ENCODE data around the gene P2RY6.

P2RY6 gene

GRCh38 chr11:73233211-73233610 lies 38.9 kb upstream of the P2RY6 start:
- H3K4me3 ChIP-seq (ENCODE audit: low read depth, low read length) = no peak overlapping the region
- TF ChIP-seq CTCF (IDR thresholded peaks at IDR 0.05; ENCODE audit: low read depth, low read length) = no peak
- DNase-seq = no peak
- H3K9me3 ChIP-seq (ENCODE audit: severe bottlenecking) = no peaks in the 10 kb centered on the region
- no peak overlapping the region for H3K27ac ChIP-seq
- no peaks in the 10 kb centered on the region for H3K36me3 ChIP-seq
- no peaks in the 10 kb centered on the region for H3K27me3 ChIP-seq (ENCODE audit: insufficient read depth, low read depth, severe bottlenecking)

DNA sequence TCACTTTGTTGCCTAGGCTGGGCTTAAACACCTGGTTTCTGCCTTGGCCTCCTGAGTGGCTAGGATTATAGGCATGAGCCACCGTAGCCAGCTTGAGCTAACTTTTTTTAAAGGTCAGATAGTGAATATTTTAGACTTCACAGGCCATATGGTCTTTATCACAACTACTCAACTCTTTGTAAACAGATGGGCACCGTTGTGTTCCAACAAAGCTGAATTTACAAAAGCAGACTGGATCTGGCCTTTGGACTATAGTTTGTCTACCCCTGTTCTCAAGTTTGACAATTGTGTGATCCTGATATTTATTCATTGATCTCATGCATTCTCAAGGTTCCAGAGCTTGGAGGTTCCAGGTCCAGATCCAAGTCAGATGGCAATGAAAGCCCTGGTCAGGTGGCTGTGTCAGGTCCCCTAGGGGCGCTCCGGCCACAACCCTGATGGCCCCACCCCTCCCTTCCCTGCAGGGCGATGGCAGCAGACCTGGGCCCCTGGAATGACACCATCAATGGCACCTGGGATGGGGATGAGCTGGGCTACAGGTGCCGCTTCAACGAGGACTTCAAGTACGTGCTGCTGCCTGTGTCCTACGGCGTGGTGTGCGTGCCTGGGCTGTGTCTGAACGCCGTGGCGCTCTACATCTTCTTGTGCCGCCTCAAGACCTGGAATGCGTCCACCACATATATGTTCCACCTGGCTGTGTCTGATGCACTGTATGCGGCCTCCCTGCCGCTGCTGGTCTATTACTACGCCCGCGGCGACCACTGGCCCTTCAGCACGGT lies 38.3 kb upstream of the P2RY6 start:
- H3K27me3 ChIP-seq (ENCODE audit: insufficient read depth, low read depth, severe bottlenecking) = no peaks in the 10 kb centered on the region
- no peak overlapping the region for H3K4me3 ChIP-seq (ENCODE audit: low read depth, low read length)
- no peak overlapping the region for H3K27ac ChIP-seq
- H3K36me3 ChIP-seq = no peaks in the 10 kb centered on the region
- no peaks in the 10 kb centered on the region for H3K9me3 ChIP-seq (ENCODE audit: severe bottlenecking)
- no peak for DNase-seq
- TF ChIP-seq CTCF (IDR thresholded peaks at IDR 0.05; ENCODE audit: low read depth, low read length) = no peak

DNA sequence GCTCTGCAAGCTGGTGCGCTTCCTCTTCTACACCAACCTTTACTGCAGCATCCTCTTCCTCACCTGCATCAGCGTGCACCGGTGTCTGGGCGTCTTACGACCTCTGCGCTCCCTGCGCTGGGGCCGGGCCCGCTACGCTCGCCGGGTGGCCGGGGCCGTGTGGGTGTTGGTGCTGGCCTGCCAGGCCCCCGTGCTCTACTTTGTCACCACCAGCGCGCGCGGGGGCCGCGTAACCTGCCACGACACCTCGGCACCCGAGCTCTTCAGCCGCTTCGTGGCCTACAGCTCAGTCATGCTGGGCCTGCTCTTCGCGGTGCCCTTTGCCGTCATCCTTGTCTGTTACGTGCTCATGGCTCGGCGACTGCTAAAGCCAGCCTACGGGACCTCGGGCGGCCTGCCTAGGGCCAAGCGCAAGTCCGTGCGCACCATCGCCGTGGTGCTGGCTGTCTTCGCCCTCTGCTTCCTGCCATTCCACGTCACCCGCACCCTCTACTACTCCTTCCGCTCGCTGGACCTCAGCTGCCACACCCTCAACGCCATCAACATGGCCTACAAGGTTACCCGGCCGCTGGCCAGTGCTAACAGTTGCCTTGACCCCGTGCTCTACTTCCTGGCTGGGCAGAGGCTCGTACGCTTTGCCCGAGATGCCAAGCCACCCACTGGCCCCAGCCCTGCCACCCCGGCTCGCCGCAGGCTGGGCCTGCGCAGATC lies 37.5 kb upstream of the P2RY6 start:
- Histone ChIP-seq H3K27me3 (ENCODE audit: insufficient read depth, low read depth, severe bottlenecking) (no peaks in the 10 kb centered on the region), H3K4me3 (ENCODE audit: low read depth, low read length) (no peak overlapping the region), H3K9me3 (ENCODE audit: severe bottlenecking) (no peaks in the 10 kb centered on the region), H3K36me3 (no peaks in the 10 kb centered on the region), H3K27ac (no peak overlapping the region)
- TF ChIP-seq CTCF (IDR thresholded peaks at IDR 0.05; ENCODE audit: low read depth, low read length) = no peak
- no peak for DNase-seq

GRCh38 chr11:73235236-73235786 lies 36.8 kb upstream of the P2RY6 start:
- no peak for TF ChIP-seq CTCF (IDR thresholded peaks at IDR 0.05; ENCODE audit: low read depth, low read length)
- Histone ChIP-seq H3K27ac (no peak overlapping the region), H3K27me3 (ENCODE audit: insufficient read depth, low read depth, severe bottlenecking) (no peaks in the 10 kb centered on the region), H3K36me3 (no peaks in the 10 kb centered on the region), H3K4me3 (ENCODE audit: low read depth, low read length) (no peak overlapping the region), H3K9me3 (ENCODE audit: severe bottlenecking) (no peaks in the 10 kb centered on the region)
- no peak for DNase-seq

- Histone ChIP-seq H3K27me3 (ENCODE audit: insufficient read depth, low read depth, severe bottlenecking) (no peaks in the 10 kb centered on the region), H3K27ac (no peak overlapping the region), H3K36me3 (no peaks in the 10 kb centered on the region), H3K4me3 (ENCODE audit: low read depth, low read length) (no peak overlapping the region), H3K9me3 (ENCODE audit: severe bottlenecking) (no peaks in the 10 kb centered on the region)
- no peak for TF ChIP-seq CTCF (IDR thresholded peaks at IDR 0.05; ENCODE audit: low read depth, low read length)
- no peak for DNase-seq
Observed at GRCh38 chr11:73236205-73236765, 35.9 kb upstream of the P2RY6 start.

Measured in WERI-Rb-1 (cell line).